ENCODE measurements around the gene CDH13.

CDH13 gene

DNA sequence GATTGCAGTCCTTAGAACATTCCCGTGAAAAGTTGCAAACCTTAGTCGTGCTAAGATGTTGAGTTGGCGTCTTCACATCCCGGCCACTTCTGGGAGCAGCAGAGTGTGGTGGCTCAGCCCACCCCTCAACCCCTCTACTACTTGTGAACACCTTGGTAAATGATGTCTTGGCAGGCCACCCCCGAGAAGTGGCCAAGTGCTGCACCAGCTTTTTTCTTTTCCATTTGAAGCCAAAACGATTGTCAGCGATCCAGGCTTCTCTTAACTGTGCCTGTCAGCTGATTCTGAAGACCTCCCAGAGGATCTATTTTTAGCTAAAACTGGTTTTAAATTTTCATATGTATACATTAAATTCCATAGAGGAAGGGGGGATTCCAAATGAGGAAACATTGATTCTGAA, 247.5 kb downstream of the CDH13 start:
- Histone ChIP-seq H3K23ac (ENCODE audit: low read length) (no peak overlapping the region), H3K27me3 (ENCODE audit: insufficient read depth, low read length) (no peaks in the 10 kb centered on the region), H3K9me3 (ENCODE audit: insufficient read depth, low read depth, low read length) (no peaks in the 10 kb centered on the region), H4K91ac (ENCODE audit: low read depth, low read length) (no peak overlapping the region), H3K4ac (ENCODE audit: low read depth, low read length) (no peak overlapping the region), H2AK5ac (ENCODE audit: low read length) (no peak overlapping the region), H3K18ac (ENCODE audit: low read length) (no peak overlapping the region), H2BK5ac (ENCODE audit: low read depth, low read length, poor library complexity) (no peak overlapping the region), H3K36me3 (ENCODE audit: control insufficient read depth in 1 of 2, insufficient read depth in 2 of 2, low read length in 2 of 2) (no peaks in the 10 kb centered on the region), H4K8ac (ENCODE audit: low read depth, low read length) (no peak overlapping the region), H3K14ac (ENCODE audit: low read length) (no peak overlapping the region), H3K27ac (ENCODE audit: low read depth, low read length) (no peak overlapping the region), H2BK12ac (ENCODE audit: low read length) (no peak overlapping the region), H2BK120ac (ENCODE audit: insufficient read depth, low read length, poor library complexity) (no peak overlapping the region), H3K9ac (ENCODE audit: low read length) (no peak overlapping the region), H3K79me1 (ENCODE audit: low read length) (no peaks in the 10 kb centered on the region), H3K4me3 (ENCODE audit: low read depth, low read length) (no peak overlapping the region), H3K4me2 (ENCODE audit: low read length) (no peak overlapping the region), H3K79me2 (ENCODE audit: control insufficient read depth, insufficient read depth, low read length, poor library complexity) (no peaks in the 10 kb centered on the region), H4K12ac (ENCODE audit: low read depth, low read length) (no peak overlapping the region), H3K4me1 (ENCODE audit: control insufficient read depth in 1 of 2, insufficient read depth in 2 of 2, low read length in 2 of 2) (no peaks in the 10 kb centered on the region), H2AFZ (ENCODE audit: insufficient read depth, low read length, poor library complexity) (no peak overlapping the region)
- DNase-seq, result no peak
- WGBS (ENCODE audit: extremely low coverage, insufficient coverage, insufficient read length), result no CpG with 5 or more reads among the region's 7 CpGs

- Histone ChIP-seq H3K79me1 (ENCODE audit: low read length) (no peaks in the 10 kb centered on the region), H3K14ac (ENCODE audit: low read length) (no peak overlapping the region), H3K4me3 (ENCODE audit: low read depth, low read length) (no peak overlapping the region), H2BK120ac (ENCODE audit: insufficient read depth, low read length, poor library complexity) (no peak overlapping the region), H2AK5ac (ENCODE audit: low read length) (no peak overlapping the region), H3K27ac (ENCODE audit: low read depth, low read length) (no peak overlapping the region), H2AFZ (ENCODE audit: insufficient read depth, low read length, poor library complexity) (no peak overlapping the region), H2BK5ac (ENCODE audit: low read depth, low read length, poor library complexity) (no peak overlapping the region), H3K9ac (ENCODE audit: low read length) (no peak overlapping the region), H4K8ac (ENCODE audit: low read depth, low read length) (no peak overlapping the region), H3K36me3 (ENCODE audit: control insufficient read depth in 1 of 2, insufficient read depth in 2 of 2, low read length in 2 of 2) (no peaks in the 10 kb centered on the region), H3K23ac (ENCODE audit: low read length) (no peak overlapping the region), H3K18ac (ENCODE audit: low read length) (no peak overlapping the region), H3K4me2 (ENCODE audit: low read length) (no peak overlapping the region), H3K4ac (ENCODE audit: low read depth, low read length) (no peak overlapping the region), H3K27me3 (ENCODE audit: insufficient read depth, low read length) (no peaks in the 10 kb centered on the region), H3K4me1 (ENCODE audit: control insufficient read depth in 1 of 2, insufficient read depth in 2 of 2, low read length in 2 of 2) (no peaks in the 10 kb centered on the region), H3K79me2 (ENCODE audit: control insufficient read depth, insufficient read depth, low read length, poor library complexity) (no peaks in the 10 kb centered on the region), H4K12ac (ENCODE audit: low read depth, low read length) (no peak overlapping the region), H3K9me3 (ENCODE audit: insufficient read depth, low read depth, low read length) (no peaks in the 10 kb centered on the region), H4K91ac (ENCODE audit: low read depth, low read length) (no peak overlapping the region), H2BK12ac (ENCODE audit: low read length) (no peak overlapping the region)
- WGBS (ENCODE audit: extremely low coverage, insufficient coverage, insufficient read length), result no CpG with 5 or more reads among the region's 1 CpG
- no peak for DNase-seq
Observed at GRCh38 chr16:82874672-82875071, 247.9 kb downstream of the CDH13 start.

DNA sequence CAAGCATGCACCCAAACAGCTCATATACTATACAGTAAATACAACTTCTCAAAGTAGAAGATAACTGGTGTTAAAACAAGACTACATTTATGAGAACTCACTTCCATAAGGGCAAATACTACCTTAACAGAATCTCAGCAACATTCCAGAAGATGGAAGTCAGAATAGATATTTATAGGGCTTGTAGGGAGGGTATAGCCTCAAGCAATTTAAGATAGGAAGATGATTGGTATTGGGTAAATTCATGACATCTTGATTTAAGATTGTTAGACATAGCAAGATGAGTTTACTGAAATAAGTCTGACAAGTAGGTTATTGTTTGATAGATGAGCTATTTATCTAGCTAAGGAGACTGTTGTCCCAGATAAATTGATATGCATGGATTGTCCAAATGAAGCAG, 250.2 kb downstream of the CDH13 start:
- H3K18ac ChIP-seq (ENCODE audit: low read length), result no peak overlapping the region
- H4K8ac ChIP-seq (ENCODE audit: low read depth, low read length), result no peak overlapping the region
- no peaks in the 10 kb centered on the region for H3K79me2 ChIP-seq (ENCODE audit: control insufficient read depth, insufficient read depth, low read length, poor library complexity)
- H3K4me2 ChIP-seq (ENCODE audit: low read length), result no peak overlapping the region
- no peaks in the 10 kb centered on the region for H3K79me1 ChIP-seq (ENCODE audit: low read length)
- no peak overlapping the region for H2BK5ac ChIP-seq (ENCODE audit: low read depth, low read length, poor library complexity)
- no peak overlapping the region for H2BK12ac ChIP-seq (ENCODE audit: low read length)
- H4K12ac ChIP-seq (ENCODE audit: low read depth, low read length), result no peak overlapping the region
- H3K14ac ChIP-seq (ENCODE audit: low read length), result no peak overlapping the region
- no peak overlapping the region for H3K9ac ChIP-seq (ENCODE audit: low read length)
- no peaks in the 10 kb centered on the region for H3K4me1 ChIP-seq (ENCODE audit: control insufficient read depth in 1 of 2, insufficient read depth in 2 of 2, low read length in 2 of 2)
- H3K4me3 ChIP-seq (ENCODE audit: low read depth, low read length), result no peak overlapping the region
- DNase-seq, result no peak
- H2BK120ac ChIP-seq (ENCODE audit: insufficient read depth, low read length, poor library complexity), result no peak overlapping the region
- H3K27ac ChIP-seq (ENCODE audit: low read depth, low read length), result no peak overlapping the region
- no peak overlapping the region for H3K4ac ChIP-seq (ENCODE audit: low read depth, low read length)
- no peaks in the 10 kb centered on the region for H3K36me3 ChIP-seq (ENCODE audit: control insufficient read depth in 1 of 2, insufficient read depth in 2 of 2, low read length in 2 of 2)
- H4K91ac ChIP-seq (ENCODE audit: low read depth, low read length), result no peak overlapping the region
- H2AK5ac ChIP-seq (ENCODE audit: low read length), result no peak overlapping the region
- H3K27me3 ChIP-seq (ENCODE audit: insufficient read depth, low read length), result no peaks in the 10 kb centered on the region
- no peaks in the 10 kb centered on the region for H3K9me3 ChIP-seq (ENCODE audit: insufficient read depth, low read depth, low read length)
- H3K23ac ChIP-seq (ENCODE audit: low read length), result no peak overlapping the region
- H2AFZ ChIP-seq (ENCODE audit: insufficient read depth, low read length, poor library complexity), result no peak overlapping the region

GRCh38 chr16:82878466-82878865, 251.7 kb downstream of the CDH13 start:
- no peak overlapping the region for H3K4me3 ChIP-seq (ENCODE audit: low read depth, low read length)
- no peak for DNase-seq
- no peaks in the 10 kb centered on the region for H3K79me1 ChIP-seq (ENCODE audit: low read length)
- H3K27me3 ChIP-seq (ENCODE audit: insufficient read depth, low read length), result no peaks in the 10 kb centered on the region
- no peak overlapping the region for H4K12ac ChIP-seq (ENCODE audit: low read depth, low read length)
- H3K4ac ChIP-seq (ENCODE audit: low read depth, low read length), result no peak overlapping the region
- no peak overlapping the region for H2BK12ac ChIP-seq (ENCODE audit: low read length)
- no peak overlapping the region for H4K91ac ChIP-seq (ENCODE audit: low read depth, low read length)
- no peak overlapping the region for H4K8ac ChIP-seq (ENCODE audit: low read depth, low read length)
- H3K14ac ChIP-seq (ENCODE audit: low read length), result no peak overlapping the region
- no peak overlapping the region for H3K4me2 ChIP-seq (ENCODE audit: low read length)
- no peak overlapping the region for H3K23ac ChIP-seq (ENCODE audit: low read length)
- no peak overlapping the region for H3K18ac ChIP-seq (ENCODE audit: low read length)
- H2AFZ ChIP-seq (ENCODE audit: insufficient read depth, low read length, poor library complexity), result no peak overlapping the region
- no peaks in the 10 kb centered on the region for H3K9me3 ChIP-seq (ENCODE audit: insufficient read depth, low read depth, low read length)
- H3K36me3 ChIP-seq (ENCODE audit: control insufficient read depth in 1 of 2, insufficient read depth in 2 of 2, low read length in 2 of 2), result no peaks in the 10 kb centered on the region
- H2AK5ac ChIP-seq (ENCODE audit: low read length), result no peak overlapping the region
- H2BK5ac ChIP-seq (ENCODE audit: low read depth, low read length, poor library complexity), result no peak overlapping the region
- no peak overlapping the region for H3K27ac ChIP-seq (ENCODE audit: low read depth, low read length)
- H3K9ac ChIP-seq (ENCODE audit: low read length), result no peak overlapping the region
- H3K79me2 ChIP-seq (ENCODE audit: control insufficient read depth, insufficient read depth, low read length, poor library complexity), result no peaks in the 10 kb centered on the region
- WGBS (ENCODE audit: extremely low coverage, insufficient coverage, insufficient read length), result no CpG with 5 or more reads among the region's 5 CpGs
- no peak overlapping the region for H2BK120ac ChIP-seq (ENCODE audit: insufficient read depth, low read length, poor library complexity)
- no peaks in the 10 kb centered on the region for H3K4me1 ChIP-seq (ENCODE audit: control insufficient read depth in 1 of 2, insufficient read depth in 2 of 2, low read length in 2 of 2)

DNA sequence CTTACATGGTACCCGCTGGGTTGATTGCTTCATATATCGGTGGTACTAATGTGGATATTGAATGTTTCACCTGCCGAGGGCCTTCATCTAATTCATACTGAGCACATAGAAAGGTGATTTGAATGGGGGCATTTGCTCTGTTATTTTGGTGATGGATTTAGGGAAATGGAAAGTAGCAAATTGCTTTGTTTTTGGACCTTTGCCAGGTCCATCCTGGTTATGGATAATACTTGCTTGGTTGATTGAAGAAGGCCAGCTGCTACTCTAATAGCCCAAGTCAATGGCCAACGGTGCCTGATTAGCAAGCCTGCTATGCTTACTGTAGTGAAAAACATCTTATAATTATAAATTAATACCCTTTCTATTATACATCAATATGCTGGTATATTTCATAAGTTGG, 253.6 kb downstream of the CDH13 start:
- no peak overlapping the region for H3K4me2 ChIP-seq (ENCODE audit: low read length)
- no peak overlapping the region for H2BK120ac ChIP-seq (ENCODE audit: insufficient read depth, low read length, poor library complexity)
- H3K4me1 ChIP-seq (ENCODE audit: control insufficient read depth in 1 of 2, insufficient read depth in 2 of 2, low read length in 2 of 2), result no peaks in the 10 kb centered on the region
- H3K79me1 ChIP-seq (ENCODE audit: low read length), result no peaks in the 10 kb centered on the region
- H3K9ac ChIP-seq (ENCODE audit: low read length), result no peak overlapping the region
- H3K4me3 ChIP-seq (ENCODE audit: low read depth, low read length), result no peak overlapping the region
- whole genome bisulfite sequencing (ENCODE audit: extremely low coverage, insufficient coverage, insufficient read length), result no CpG with 5 or more reads among the region's 4 CpGs
- no peaks in the 10 kb centered on the region for H3K79me2 ChIP-seq (ENCODE audit: control insufficient read depth, insufficient read depth, low read length, poor library complexity)
- no peaks in the 10 kb centered on the region for H3K36me3 ChIP-seq (ENCODE audit: control insufficient read depth in 1 of 2, insufficient read depth in 2 of 2, low read length in 2 of 2)
- no peak overlapping the region for H3K14ac ChIP-seq (ENCODE audit: low read length)
- no peak for DNase-seq
- no peaks in the 10 kb centered on the region for H3K9me3 ChIP-seq (ENCODE audit: insufficient read depth, low read depth, low read length)
- no peak overlapping the region for H2BK5ac ChIP-seq (ENCODE audit: low read depth, low read length, poor library complexity)
- H4K91ac ChIP-seq (ENCODE audit: low read depth, low read length), result no peak overlapping the region
- no peak overlapping the region for H4K8ac ChIP-seq (ENCODE audit: low read depth, low read length)
- H3K23ac ChIP-seq (ENCODE audit: low read length), result no peak overlapping the region
- H2AK5ac ChIP-seq (ENCODE audit: low read length), result no peak overlapping the region
- no peak overlapping the region for H3K27ac ChIP-seq (ENCODE audit: low read depth, low read length)
- no peak overlapping the region for H3K18ac ChIP-seq (ENCODE audit: low read length)
- H3K4ac ChIP-seq (ENCODE audit: low read depth, low read length), result no peak overlapping the region
- H2AFZ ChIP-seq (ENCODE audit: insufficient read depth, low read length, poor library complexity), result no peak overlapping the region
- no peak overlapping the region for H2BK12ac ChIP-seq (ENCODE audit: low read length)
- no peak overlapping the region for H4K12ac ChIP-seq (ENCODE audit: low read depth, low read length)
- no peaks in the 10 kb centered on the region for H3K27me3 ChIP-seq (ENCODE audit: insufficient read depth, low read length)

Data from trophoblast cell (in vitro differentiated cells and primary cell).